ENCODE measurements around the gene SHMT1.

DNA sequence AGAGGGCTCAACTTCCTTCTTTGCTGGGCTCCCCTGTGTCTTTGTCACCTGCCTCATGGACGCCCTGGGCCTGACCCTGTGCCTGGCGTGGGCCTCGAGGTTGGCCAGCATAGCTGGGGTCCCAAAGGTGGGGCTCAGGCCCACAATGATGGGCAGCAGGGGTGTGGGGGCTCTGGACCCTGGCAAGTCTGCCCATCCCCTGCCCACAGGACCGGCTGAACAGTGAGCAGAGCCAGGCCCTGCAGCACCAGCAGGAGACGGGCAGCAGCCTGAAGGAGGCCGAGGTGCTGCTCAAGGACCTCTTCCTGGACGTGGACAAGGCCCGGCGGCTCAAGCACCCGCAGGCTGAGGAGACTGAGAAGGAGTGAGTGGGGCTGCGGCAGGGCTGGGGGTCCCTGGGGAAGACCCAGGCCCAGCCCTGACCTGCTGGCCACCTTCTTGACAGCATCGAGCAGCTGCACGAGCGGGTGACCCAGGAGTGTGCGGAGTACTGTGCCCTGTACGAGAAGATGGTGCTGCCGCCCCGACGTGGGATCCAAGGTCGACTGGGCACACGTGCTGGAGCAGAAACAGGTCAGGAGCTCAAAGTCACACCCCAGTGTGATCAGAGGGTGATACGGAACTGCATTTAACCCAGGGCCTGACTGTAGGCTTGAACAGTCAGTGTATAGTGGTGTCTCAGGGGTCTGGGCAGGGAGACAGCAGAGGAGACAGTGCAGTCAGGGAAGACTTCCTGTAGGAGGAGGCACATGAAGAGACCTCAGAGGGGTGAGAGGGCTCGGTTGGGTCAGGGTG lies 18.0 kb upstream of the SHMT1 start:
- no peak for TF ChIP-seq CTCF (optimal IDR thresholded peaks at IDR 0.05 in 1 of 3, IDR thresholded peaks at IDR 0.05 in 1 of 3, conservative IDR thresholded peaks at IDR 0.05 in 1 of 3; ENCODE audit: extremely low read depth in 1 of 3, insufficient read depth in 2 of 3, low read length in 3 of 3)
- TF ChIP-seq EZH2 (IDR thresholded peaks at IDR 0.05; ENCODE audit: low read length), result no peak
